ENCODE measurements around the gene NDRG4.
A peak's percentile ranks its signal among the peaks of the same experiment; 100 is the strongest.

The NDRG4 gene

GRCh38 chr16:58499615-58500351 is at the start of gene NDRG4:
Gene NDRG4, plus strand, starts transcription at chr16:58500143. Its CDS starts 106 bp downstream, at chr16:58500249.
- DNase-seq (peak; percentile 47), ATAC-seq (peak; percentile 60)

- ATAC-seq (no peak), DNase-seq (no peak)
Observed at GRCh38 chr16:58450590-58450989, 49.4 kb upstream of the NDRG4 start.

GRCh38 chr16:58451265-58451689 is 48.7 kb upstream of the NDRG4 start:
- no peak for ATAC-seq
- no peak for DNase-seq

GRCh38 chr16:58451945-58452401 is 48.0 kb upstream of the NDRG4 start:
- ATAC-seq = no peak
- no peak for DNase-seq

- no peak for DNase-seq
- ATAC-seq = no peak
Observed at GRCh38 chr16:58452640-58453039, 47.3 kb upstream of the NDRG4 start.

- DNase-seq (no peak), ATAC-seq (no peak)
Observed at GRCh38 chr16:58454178-58454577, 45.8 kb upstream of the NDRG4 start.

- no peak for DNase-seq
Observed at GRCh38 chr16:58454856-58455255, 45.1 kb upstream of the NDRG4 start.

GRCh38 chr16:58455750-58456149 is 44.2 kb upstream of the NDRG4 start:
- ATAC-seq (no peak), DNase-seq (no peak)

More at GRCh38 chr16:58454856-58455255, 45.1 kb upstream of the NDRG4 start:
- no peak for ATAC-seq

GRCh38 chr16:58456193-58456592 is 43.8 kb upstream of the NDRG4 start:
- ATAC-seq (no peak), DNase-seq (no peak)

- ATAC-seq (peak; percentile 15), DNase-seq (no peak)
Observed at GRCh38 chr16:58458606-58459343, 41.2 kb upstream of the NDRG4 start.

- peak; percentile 88 for ATAC-seq
- peak; percentile 64 for DNase-seq
Observed at GRCh38 chr16:58459344-58460218, 40.4 kb upstream of the NDRG4 start.

GRCh38 chr16:58460219-58460610 is 39.7 kb upstream of the NDRG4 start:
- DNase-seq (no peak), ATAC-seq (no peak)

GRCh38 chr16:58461056-58461455 is 38.9 kb upstream of the NDRG4 start:
- ATAC-seq (no peak), DNase-seq (no peak)

- ATAC-seq = no peak
- DNase-seq = no peak
Observed at GRCh38 chr16:58461640-58462039, 38.3 kb upstream of the NDRG4 start.

GRCh38 chr16:58462089-58462488 is 37.9 kb upstream of the NDRG4 start:
- DNase-seq (no peak), ATAC-seq (no peak)

- ATAC-seq (no peak), DNase-seq (no peak)
Observed at GRCh38 chr16:58462499-58462996, 37.4 kb upstream of the NDRG4 start.

GRCh38 chr16:58462997-58463941 is 36.7 kb upstream of the NDRG4 start:
- ATAC-seq (no peak), DNase-seq (peak; percentile 14)

- ATAC-seq (no peak), DNase-seq (peak; percentile 14)
Observed at GRCh38 chr16:58464047-58464915, 35.7 kb upstream of the NDRG4 start.

- ATAC-seq = no peak
- DNase-seq = no peak
Observed at GRCh38 chr16:58464916-58465731, 34.8 kb upstream of the NDRG4 start.
